HG02840 (cell line): Measurements from ENCODE around the gene SNX32.

ENCODE experiments used
- ATAC-seq: cut with Tn5 transposase; IDR thresholded peaks from one replicate; pipeline ENCODE4 v1.9.1; 2021; ENCODE audit warnings: mild to moderate bottlenecking, moderate library complexity, moderate number of reproducible peaks; ENCODE audit not compliant: unreplicated experiment, low FRiP score

SNX32 gene

GRCh38 chr11:65897020-65897471 is 63.3 kb downstream of the SNX32 start:
- no peak for ATAC-seq

- no peak for ATAC-seq
These were observed 65.0 kb downstream of the SNX32 start for GRCh38 chr11:65898656-65899355.

GRCh38 chr11:65899356-65900124 is 65.8 kb downstream of the SNX32 start:
- no peak for ATAC-seq

GRCh38 chr11:65900125-65900898 is 66.5 kb downstream of the SNX32 start, which contains the start of gene FOSL1:
FOSL1 (minus strand) TSS chr11:65900388; CDS start chr11:65900339, 49 bp downstream.
- peak; percentile 62 for ATAC-seq

- ATAC-seq: no peak
These were observed 67.1 kb downstream of the SNX32 start for GRCh38 chr11:65900899-65901180.

GRCh38 chr11:65903068-65903481 is 69.3 kb downstream of the SNX32 start:
- ATAC-seq: no peak
